A549 (cell line): Measurements from ENCODE around the gene SLIT3. TPM values are rescaled to one million over a fixed set of nuclear protein-coding genes. Genes with fewer than 3 reads are reported as not detected.

Experiments
- ATAC-seq, 2 experiments: fragments of 200-7000 bp in 1 of 2; fragments of >200 bp in 1 of 2; cut with Nextera tagmentation in 1 of 2; cut with Tn5 transposase in 1 of 2; 3 replicates each; pipeline versions ENCODE4 v1.8.0 to v1.9.1; 2018 to 2020; ENCODE audit warnings: mild to moderate bottlenecking in 1 of 2, moderate library complexity in 1 of 2
- CTCF ChIA-PET: fragments of 300-600 bp; sonication (Branson Sonifier 250); formaldehyde crosslinking; extraction: SDS; loops from one replicate; lab custom pipeline; 2021; ENCODE audit warnings: antibody characterized with exemption, inconsistent platforms; lab: Yijun Ruan, JAX
- POLR2A ChIA-PET: fragments of 350-600 bp; formaldehyde crosslinking; extraction: SDS; loops from one replicate; lab custom pipeline; 2021; ENCODE audit warnings: antibody characterized with exemption, inconsistent platforms; lab: Yijun Ruan, JAX
- DNase-seq, 2 experiments: peaks; one replicate each; pipeline versions ENCODE4 v3.0.0 to v3.0.0-alpha.2; 2011 to 2016; ENCODE audit warnings: low read depth in 1 of 2, low spot score in 1 of 2
- FAIRE-seq: peaks from 2 replicates; lab custom pipeline; 2011; peaks lifted over from hg19 to GRCh38; lab: Jason Lieb, UNC
- H3K27ac ChIP-seq, 2 experiments: fragments of >200 bp; sonication (Bioruptor Twin); formaldehyde crosslinking; 3 replicates each; pipeline ENCODE4 v1.5.1; 2016 to 2017
- H3K4me1 ChIP-seq: fragments of >200 bp; sonication (Bioruptor Twin); formaldehyde crosslinking; 3 replicates; pipeline ENCODE4 v1.6.1; 2016
- H3K4me2 ChIP-seq: fragments of >200 bp; sonication (Bioruptor Twin); formaldehyde crosslinking; 3 replicates; pipeline ENCODE4 v1.6.1; 2016
- H3K4me3 ChIP-seq: fragments of >200 bp; sonication (Bioruptor Twin); formaldehyde crosslinking; 3 replicates; pipeline ENCODE4 v1.5.1; 2016
- H3K9me3 ChIP-seq: fragments of >200 bp; sonication (Bioruptor Twin); formaldehyde crosslinking; 3 replicates; pipeline ENCODE4 v1.6.1; 2016
- CHD2 ChIP-seq: fragments of 150-350 bp; IDR thresholded peaks from 2 replicates; pipeline ENCODE4 v1.6.1; 2014; ENCODE audit warnings: low read length; ENCODE audit not compliant: partially characterized antibody
- EHMT2 ChIP-seq: fragments of 200-600 bp; sonication (generic); IDR thresholded peaks from 2 replicates; pipeline ENCODE4 v1.6.1; 2016; ENCODE audit warnings: antibody characterized with exemption, low read depth, mild to moderate bottlenecking, moderate library complexity
- EP300 ChIP-seq, 2 experiments: fragments of >200 bp; sonication (Bioruptor Twin); formaldehyde crosslinking; IDR thresholded peaks; 2 replicates in 1 of 2; 3 replicates in 1 of 2; pipeline ENCODE4 v1.6.1; 2016 to 2017
- FOSL2 ChIP-seq, 2 experiments: fragments of 450-650 bp in 1 of 2; fragments of >200 bp in 1 of 2; sonication (Bioruptor Twin) in 1 of 2; formaldehyde crosslinking; IDR thresholded peaks; 2 replicates each; pipeline versions ENCODE4 v1.5.0 to v1.6.1; 2016 to 2020; ENCODE audit warnings: mild to moderate bottlenecking in 1 of 2, moderate library complexity in 1 of 2
- FOXS1 ChIP-seq: fragments of 250-450 bp; sonication (Bioruptor Pico); IDR thresholded peaks from 2 replicates; pipeline ENCODE4 v1.5.0; 2020; ENCODE audit warnings: mild to moderate bottlenecking, moderate library complexity
- GATA3 ChIP-seq: IDR thresholded peaks from 2 replicates; pipeline ENCODE4 v1.6.1; 2012; ENCODE audit warnings: borderline replicate concordance
- HEYL ChIP-seq: fragments of 250-450 bp; sonication (Bioruptor Pico); IDR thresholded peaks from 2 replicates; pipeline ENCODE4 v1.8.0; 2021; ENCODE audit warnings: mild to moderate bottlenecking, moderate library complexity
- HOXA7 ChIP-seq: fragments of 250-450 bp; sonication (Bioruptor Pico); IDR thresholded peaks from 2 replicates; pipeline ENCODE4 v1.5.0; 2020; ENCODE audit warnings: mild to moderate bottlenecking, moderate library complexity
- HOXB13 ChIP-seq: fragments of 250-450 bp; sonication (Bioruptor Pico); IDR thresholded peaks from 2 replicates; pipeline ENCODE4 v1.5.0; 2020; ENCODE audit warnings: low read depth, mild to moderate bottlenecking, moderate library complexity
- JUNB ChIP-seq: fragments of >200 bp; sonication (Bioruptor Twin); formaldehyde crosslinking; IDR thresholded peaks from 2 replicates; pipeline ENCODE4 v1.6.1; 2016
- KDM5A ChIP-seq: fragments of 200-600 bp; sonication (generic); IDR thresholded peaks from 2 replicates; pipeline ENCODE4 v1.6.1; 2016; ENCODE audit warnings: antibody characterized with exemption, mild to moderate bottlenecking
- MAFK ChIP-seq: fragments of 450-650 bp; IDR thresholded peaks from 2 replicates; pipeline ENCODE4 v1.6.1; 2014; ENCODE audit not compliant: partially characterized antibody
- POLR2AphosphoS2 ChIP-seq: conservative IDR thresholded peaks from 2 replicates; pipeline ENCODE4 v1.6.1; 2012; ENCODE audit warnings: low read length, improper control_type of control experiment, inconsistent platforms
- RAD21 ChIP-seq, 2 experiments: fragments of >200 bp in 1 of 2; sonication (Bioruptor Twin) in 1 of 2; formaldehyde crosslinking in 1 of 2; IDR thresholded peaks in 1 of 2; conservative IDR thresholded peaks in 1 of 2; 2 replicates in 1 of 2; 3 replicates in 1 of 2; pipeline ENCODE4 v1.6.1; 2012 to 2018; ENCODE audit warnings: inconsistent platforms in 1 of 2
- RARB ChIP-seq: fragments of 250-450 bp; sonication (Bioruptor Pico); IDR thresholded peaks from 2 replicates; pipeline ENCODE4 v1.8.0; 2021; ENCODE audit warnings: mild to moderate bottlenecking, moderate library complexity
- SMC3 ChIP-seq: fragments of >200 bp; sonication (Bioruptor Twin); formaldehyde crosslinking; IDR thresholded peaks from 3 replicates; pipeline ENCODE4 v1.6.1; 2018; ENCODE audit warnings: inconsistent platforms
- SREBF2 ChIP-seq: fragments of 450-650 bp; IDR thresholded peaks from 2 replicates; pipeline ENCODE4 v1.6.1; 2014; ENCODE audit warnings: mild to moderate bottlenecking, moderate library complexity
- ZC3H11A ChIP-seq: fragments of 450-650 bp; IDR thresholded peaks from 2 replicates; pipeline ENCODE4 v1.6.1; 2014; ENCODE audit warnings: antibody characterized with exemption, mild to moderate bottlenecking
- ZNF302 ChIP-seq: fragments of 250-450 bp; sonication (Bioruptor Pico); IDR thresholded peaks from 2 replicates; pipeline ENCODE4 v1.9.0; 2021; ENCODE audit warnings: inconsistent platforms, mild to moderate bottlenecking, moderate library complexity
- WGBS: methylation state at CpG from one replicate; pipeline ENCODE4 v1.1.6; 2017; ENCODE audit errors: missing lambda C conversion rate; 5-methylcytosine and 5-hydroxymethylcytosine counted together
- polyA plus RNA-seq, 4 experiments: library from polyadenylated mRNA; depleted of rRNA in 3 of 4; stranded (reverse); fragments of >200 nt; fragmentation: RNase III in 1 of 4; extraction: RNeasy Plus Mini Kit Qiagen cat#74134 plus additional on column Dnase treatment in 1 of 4; gene quantifications; 2 replicates in 3 of 4; 3 replicates in 1 of 4; pipeline ENCODE4 v1.2.3, GENCODE V29; 2011 to 2017
- TF ChIP-seq, protein P1 (sequence below): IDR thresholded peaks from 2 replicates; pipeline ENCODE4 v1.6.1; 2012
- TF ChIP-seq, protein P2 (sequence below): fragments of 250-450 bp; sonication (Bioruptor Pico); IDR thresholded peaks from 2 replicates; pipeline ENCODE4 v1.5.0; 2020; ENCODE audit warnings: low read depth, mild to moderate bottlenecking, moderate library complexity
- TF ChIP-seq, protein P3 (sequence below): fragments of 200-600 bp; sonication (generic); IDR thresholded peaks from 2 replicates; pipeline ENCODE4 v1.6.1; 2016; ENCODE audit warnings: antibody characterized with exemption, mild to moderate bottlenecking, moderate library complexity

SLIT3 gene
- polyA plus RNA-seq, 2 of the 4 experiments (the other 2 are of a cell fraction), result 12.7 to 22.9 TPM

DNA sequence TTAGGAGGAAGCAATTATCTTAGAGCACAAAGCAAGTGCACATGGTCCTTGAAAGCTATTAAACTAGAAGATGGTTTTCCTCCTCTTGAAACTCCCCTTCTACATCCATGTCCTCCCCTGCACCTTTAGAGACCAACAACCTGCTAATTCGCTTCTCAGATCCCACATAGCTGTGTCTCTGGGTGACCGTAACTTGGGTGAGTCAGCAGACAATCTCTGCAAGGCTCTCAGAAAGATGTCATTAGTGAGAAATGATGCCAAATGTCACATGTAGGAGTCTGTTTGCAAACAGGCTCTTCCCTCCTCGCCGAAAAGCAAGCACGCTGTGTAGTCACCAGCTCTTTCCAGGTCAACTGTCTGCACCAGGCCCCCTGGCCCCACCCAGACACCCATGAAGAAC is 291.8 kb downstream of the SLIT3 start:
- ChIA-PET CTCF (interaction anchor here (1.3 to 2.8 kb wide), 4 partner anchors 21 to 329 kb away, joined by 3 to 14 read pairs (median 4); partner anchors contain the start of gene SLIT3), POLR2A (interaction anchor here (1.4 kb wide), 1 partner anchor 430 kb away, joined by 4 read pairs; the partner anchor contains the start of gene PANK3)
- TF ChIP-seq JUNB, result peak; percentile 32; the same call in 1 of the 2 replicates
- TF ChIP-seq HEYL, result no peak
- TF ChIP-seq GATA3, result no peak
- TF ChIP-seq ZNF302 (CRISPR knock-in tag), result no peak
- peak; percentile 30; the same call in 1 of the 2 replicates for TF ChIP-seq FOSL2 (IDR thresholded peaks at IDR 0.05)
- TF ChIP-seq FOSL2 (CRISPR knock-in tag; IDR thresholded peaks at IDR 0.05), result peak; percentile 33; the same call in 1 of the 2 replicates
- TF ChIP-seq, protein P1, sequence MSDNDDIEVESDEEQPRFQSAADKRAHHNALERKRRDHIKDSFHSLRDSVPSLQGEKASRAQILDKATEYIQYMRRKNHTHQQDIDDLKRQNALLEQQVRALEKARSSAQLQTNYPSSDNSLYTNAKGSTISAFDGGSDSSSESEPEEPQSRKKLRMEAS, result peak; percentile 52
- TF ChIP-seq RAD21 (conservative IDR thresholded peaks at IDR 0.05 in 1 of 2, IDR thresholded peaks at IDR 0.05 in 1 of 2), result 0 out of 5 replicates have a peak, but pooled peaks of 1 of the 2 experiments have one; percentile 10
- TF ChIP-seq EP300 (IDR thresholded peaks at IDR 0.05), result peak; percentile 2 to 23; a peak in 1 of 5 replicates
- TF ChIP-seq MAFK, result peak; percentile 37
- Histone ChIP-seq H3K4me1 (peaks cover 51% of the 10 kb centered on the region), H3K4me3 (no peak overlapping the region), H3K4me2 (peak overlapping the region; percentile 61), H3K27ac (peak overlapping the region; percentile 52 to 81), H3K9me3 (no peaks in the 10 kb centered on the region)
- DNase-seq, result peak; percentile 49 to 74
- 0% methylated on average over 5 of the region's 5 CpGs for WGBS
- ATAC-seq, result peak; percentile 60 to 62
- FAIRE-seq, result peak; percentile 79

DNA sequence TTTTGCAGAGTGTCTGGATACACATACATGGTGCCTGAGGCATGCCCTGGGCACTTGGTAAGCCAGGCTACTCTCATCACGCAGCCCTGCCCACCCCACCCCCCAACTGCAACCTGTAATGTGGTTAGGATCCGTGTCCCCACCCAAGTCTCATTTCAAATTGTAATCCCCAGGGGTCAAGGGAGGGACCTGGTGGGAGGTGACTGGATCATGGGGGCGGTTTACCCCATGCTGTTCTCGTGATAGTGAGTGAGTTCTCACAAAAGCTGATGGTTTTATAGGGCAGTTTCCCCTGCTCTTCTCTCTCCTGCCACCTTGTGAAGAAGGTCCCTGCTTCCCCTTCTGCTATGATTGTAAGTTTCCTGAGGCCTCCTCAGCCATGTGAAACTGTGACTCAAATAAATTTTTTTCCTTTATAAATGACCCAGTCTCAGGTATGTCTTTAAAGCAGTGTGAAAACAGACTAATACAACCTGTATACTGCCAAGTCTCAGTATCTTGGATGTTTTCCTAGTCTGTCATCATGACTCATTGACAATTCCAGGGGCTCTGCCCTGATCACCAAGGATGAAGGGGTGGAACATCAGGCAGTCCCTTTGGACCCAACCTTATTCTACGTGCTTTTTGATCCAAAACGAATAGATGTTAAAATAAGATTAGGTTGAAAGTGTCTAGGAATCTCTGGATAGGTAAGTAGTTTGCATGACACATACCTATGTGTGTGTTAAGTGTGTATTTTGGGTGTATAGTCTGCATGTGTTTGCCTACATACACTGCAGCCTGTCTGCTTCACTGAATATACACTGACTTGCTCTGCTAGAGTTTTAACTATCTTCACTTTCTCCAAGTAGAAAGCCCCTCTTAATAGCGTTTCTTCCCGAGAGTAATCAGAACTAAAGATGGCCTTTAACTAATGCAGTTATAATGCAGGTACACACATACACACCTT is 293.8 kb downstream of the SLIT3 start:
- Histone ChIP-seq H3K4me1 (peaks cover 51% of the 10 kb centered on the region), H3K4me3 (no peak overlapping the region), H3K4me2 (peak overlapping the region; percentile 56), H3K27ac (peak overlapping the region; percentile 73 to 81), H3K9me3 (no peaks in the 10 kb centered on the region)
- FAIRE-seq (peak; percentile 51), DNase-seq (peak; percentile 53 to 68), ATAC-seq (peak; percentile 67 to 83)
- ChIA-PET POLR2A (interaction anchor here (0.7 kb wide), 1 partner anchor 344 kb away, joined by 3 read pairs; no protein-coding TSS in a partner anchor), CTCF (interaction anchor here (1.2 to 7.9 kb wide), 3 partner anchors 17 to 178 kb away, joined by 4 to 60 read pairs (median 14); no protein-coding TSS in a partner anchor)
- no peak for TF ChIP-seq FOXS1 (CRISPR knock-in tag)
- TF ChIP-seq MAFK, result no peak
- no peak for TF ChIP-seq CHD2
- TF ChIP-seq KDM5A, result no peak
- TF ChIP-seq, protein P2, sequence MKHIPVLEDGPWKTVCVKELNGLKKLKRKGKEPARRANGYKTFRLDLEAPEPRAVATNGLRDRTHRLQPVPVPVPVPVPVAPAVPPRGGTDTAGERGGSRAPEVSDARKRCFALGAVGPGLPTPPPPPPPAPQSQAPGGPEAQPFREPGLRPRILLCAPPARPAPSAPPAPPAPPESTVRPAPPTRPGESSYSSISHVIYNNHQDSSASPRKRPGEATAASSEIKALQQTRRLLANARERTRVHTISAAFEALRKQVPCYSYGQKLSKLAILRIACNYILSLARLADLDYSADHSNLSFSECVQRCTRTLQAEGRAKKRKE (CRISPR knock-in tag), result no peak
- no peak for TF ChIP-seq SREBF2
- no peak for TF ChIP-seq ZC3H11A
- TF ChIP-seq RARB, result no peak
- TF ChIP-seq JUNB, result peak; percentile 86
- no peak for TF ChIP-seq EHMT2
- TF ChIP-seq SMC3, result peak; percentile 8; the same call in 1 of the 3 replicates
- TF ChIP-seq, protein P1, result 0 out of 2 replicates have a peak, but pooled peaks have one; percentile 19
- peak; percentile 58; the same call in 1 of the 2 replicates for TF ChIP-seq GATA3
- TF ChIP-seq FOSL2 (IDR thresholded peaks at IDR 0.05), result peak; percentile 80
- TF ChIP-seq FOSL2 (CRISPR knock-in tag; IDR thresholded peaks at IDR 0.05), result peak; percentile 83
- TF ChIP-seq, protein P3, sequence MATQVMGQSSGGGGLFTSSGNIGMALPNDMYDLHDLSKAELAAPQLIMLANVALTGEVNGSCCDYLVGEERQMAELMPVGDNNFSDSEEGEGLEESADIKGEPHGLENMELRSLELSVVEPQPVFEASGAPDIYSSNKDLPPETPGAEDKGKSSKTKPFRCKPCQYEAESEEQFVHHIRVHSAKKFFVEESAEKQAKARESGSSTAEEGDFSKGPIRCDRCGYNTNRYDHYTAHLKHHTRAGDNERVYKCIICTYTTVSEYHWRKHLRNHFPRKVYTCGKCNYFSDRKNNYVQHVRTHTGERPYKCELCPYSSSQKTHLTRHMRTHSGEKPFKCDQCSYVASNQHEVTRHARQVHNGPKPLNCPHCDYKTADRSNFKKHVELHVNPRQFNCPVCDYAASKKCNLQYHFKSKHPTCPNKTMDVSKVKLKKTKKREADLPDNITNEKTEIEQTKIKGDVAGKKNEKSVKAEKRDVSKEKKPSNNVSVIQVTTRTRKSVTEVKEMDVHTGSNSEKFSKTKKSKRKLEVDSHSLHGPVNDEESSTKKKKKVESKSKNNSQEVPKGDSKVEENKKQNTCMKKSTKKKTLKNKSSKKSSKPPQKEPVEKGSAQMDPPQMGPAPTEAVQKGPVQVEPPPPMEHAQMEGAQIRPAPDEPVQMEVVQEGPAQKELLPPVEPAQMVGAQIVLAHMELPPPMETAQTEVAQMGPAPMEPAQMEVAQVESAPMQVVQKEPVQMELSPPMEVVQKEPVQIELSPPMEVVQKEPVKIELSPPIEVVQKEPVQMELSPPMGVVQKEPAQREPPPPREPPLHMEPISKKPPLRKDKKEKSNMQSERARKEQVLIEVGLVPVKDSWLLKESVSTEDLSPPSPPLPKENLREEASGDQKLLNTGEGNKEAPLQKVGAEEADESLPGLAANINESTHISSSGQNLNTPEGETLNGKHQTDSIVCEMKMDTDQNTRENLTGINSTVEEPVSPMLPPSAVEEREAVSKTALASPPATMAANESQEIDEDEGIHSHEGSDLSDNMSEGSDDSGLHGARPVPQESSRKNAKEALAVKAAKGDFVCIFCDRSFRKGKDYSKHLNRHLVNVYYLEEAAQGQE, result no peak
- no peak for TF ChIP-seq HOXA7 (CRISPR knock-in tag)
- no peak for TF ChIP-seq POLR2AphosphoS2
- TF ChIP-seq HOXB13, result no peak
- WGBS, result 42% methylated on average over 7 of the region's 8 CpGs
